NCI-H2081 (cell line): ENCODE results near the gene FAM185A.
"Not testable (repeated sequence)": the region's sequence is repeated elsewhere in the genome, so short reads cannot be mapped to it uniquely, and the experiment has no call there.

Experiments
- DNase-seq, 2 experiments: peaks; one replicate each; lab custom pipeline; 2025; lab: John Stamatoyannopoulos, UW

Gene FAM185A

GRCh38 chr7:102830197-102830596 lies 81.4 kb downstream of the FAM185A start:
- DNase-seq, result no peak

GRCh38 chr7:102832674-102833073 lies 83.9 kb downstream of the FAM185A start:
- DNase-seq, result no peak

DNA sequence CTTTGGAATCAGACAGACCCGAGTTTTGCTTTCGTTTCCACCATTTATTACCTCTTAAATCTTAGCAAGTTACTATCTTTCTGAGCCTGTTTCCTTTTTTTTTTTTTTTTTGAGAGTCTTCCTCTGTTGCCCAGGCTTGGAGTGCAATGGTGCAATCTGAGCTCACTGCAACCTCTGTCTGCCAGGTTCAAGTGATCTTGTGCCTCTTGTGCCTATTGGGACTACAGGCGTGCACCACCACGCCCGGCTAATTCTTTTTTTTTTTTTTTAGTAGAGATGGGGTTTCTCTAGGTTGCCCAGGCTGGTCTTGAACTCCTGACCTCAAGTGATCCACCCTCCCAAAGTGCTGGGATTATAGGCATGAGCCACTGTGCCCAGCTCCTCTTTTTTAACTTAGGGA lies 84.5 kb downstream of the FAM185A start:
- DNase-seq, result no peak

DNA sequence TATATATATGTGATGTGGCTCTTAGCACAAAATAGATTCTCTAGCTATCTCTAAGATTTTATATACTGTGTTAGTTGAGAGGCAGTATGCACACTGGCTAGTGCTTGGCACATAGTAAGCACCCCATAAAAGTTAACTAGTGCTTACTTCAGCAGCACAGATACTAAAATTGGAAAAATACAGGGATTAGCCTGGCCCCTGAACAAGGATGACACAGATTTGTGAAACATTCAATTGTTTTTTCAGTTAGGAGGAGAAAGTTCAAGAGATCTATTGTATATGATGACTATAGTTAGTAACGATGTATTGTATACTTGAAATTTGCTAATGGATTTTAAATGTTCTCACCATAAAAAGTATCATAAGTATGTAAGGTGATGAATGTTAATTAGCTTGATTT lies 85.7 kb downstream of the FAM185A start:
- no peak for DNase-seq

- no peak for DNase-seq
These were observed 86.2 kb downstream of the FAM185A start for GRCh38 chr7:102834999-102835398.

DNA sequence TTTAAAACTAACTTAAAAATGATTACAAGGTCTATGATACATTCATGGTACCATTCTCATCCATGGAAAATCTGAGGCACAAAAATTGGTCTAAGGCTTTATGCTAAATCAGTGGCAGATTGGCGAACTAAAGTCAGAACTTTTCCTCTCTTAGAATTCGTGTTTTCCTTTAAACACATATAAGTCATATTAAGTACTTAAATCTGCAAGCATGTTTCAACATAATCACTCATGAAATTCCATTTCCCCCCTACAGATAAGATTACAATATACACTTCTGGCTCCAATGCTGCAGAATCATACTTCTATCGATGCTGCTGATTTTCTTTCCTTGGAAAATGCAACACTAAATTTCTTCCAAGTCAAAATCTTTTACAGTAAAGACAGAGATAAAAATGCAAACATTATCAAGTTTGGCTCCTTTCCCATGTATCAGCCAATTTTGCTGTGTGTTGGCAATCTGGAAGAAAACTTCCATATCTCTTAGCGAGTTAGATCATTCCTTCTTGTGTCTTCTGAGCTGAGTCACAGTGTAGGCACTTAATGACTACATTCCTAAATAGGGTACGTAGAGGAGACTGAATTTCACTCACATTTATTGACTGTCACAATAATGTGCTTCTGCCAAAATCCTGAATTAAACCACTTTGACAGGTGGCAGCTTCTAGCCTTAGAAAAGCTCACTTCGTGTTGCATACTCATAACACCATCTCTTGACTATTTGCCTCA lies 87.6 kb downstream of the FAM185A start:
- DNase-seq, result no peak

- DNase-seq, result no peak
These were observed 88.2 kb downstream of the FAM185A start for GRCh38 chr7:102836977-102837376.

- DNase-seq, result no peak
These were observed 89.0 kb downstream of the FAM185A start for GRCh38 chr7:102837802-102838201.

DNA sequence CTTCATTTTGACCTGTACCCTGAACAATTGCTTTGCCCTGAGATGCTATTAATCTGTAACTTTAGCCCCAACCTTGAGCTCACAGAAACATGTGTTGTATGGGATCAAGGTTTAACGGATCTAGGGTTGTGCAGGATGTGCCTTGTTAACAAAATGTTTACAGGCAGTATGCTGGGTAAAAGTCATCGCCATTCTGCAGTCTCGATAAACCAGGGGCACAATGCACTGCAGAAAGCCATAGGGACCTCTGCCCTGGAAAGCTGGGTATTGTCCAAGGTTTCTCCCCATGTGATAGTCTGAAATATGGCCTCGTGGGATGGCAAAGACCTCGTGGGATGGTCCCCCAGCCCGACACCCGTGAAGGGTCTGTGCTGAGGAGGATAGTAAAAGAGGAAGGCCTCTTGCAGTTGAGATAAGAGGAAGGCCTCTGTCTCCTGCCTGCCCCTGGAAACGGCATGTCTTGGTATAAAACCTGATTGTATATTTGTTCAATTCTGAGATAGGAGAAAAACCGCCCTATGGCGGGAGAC lies 89.8 kb downstream of the FAM185A start:
- DNase-seq, result not testable (repeated sequence)

DNA sequence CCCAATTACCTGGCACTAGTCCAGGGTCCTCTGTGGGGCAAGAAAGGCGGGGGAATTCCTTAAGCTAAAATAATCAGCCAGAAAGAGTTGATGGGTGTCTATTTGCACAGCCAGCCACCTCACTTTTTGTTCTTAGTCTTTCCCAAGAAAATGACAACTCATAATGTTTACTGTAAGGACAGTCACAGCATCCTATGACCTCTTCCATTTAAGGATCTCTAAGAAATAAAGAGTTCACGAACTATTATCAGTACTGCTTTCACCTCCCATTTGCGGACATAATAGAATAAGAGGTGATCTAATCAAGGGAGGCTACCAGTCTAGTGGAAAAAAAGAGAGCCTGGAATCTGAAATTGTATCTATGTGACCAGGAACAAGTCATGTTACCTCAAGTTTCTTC lies 91.6 kb downstream of the FAM185A start:
- DNase-seq, result no peak

- DNase-seq, result no peak
These were observed 92.5 kb downstream of the FAM185A start for GRCh38 chr7:102841290-102841689.

GRCh38 chr7:102842284-102842683 lies 93.5 kb downstream of the FAM185A start:
- DNase-seq, result no peak

DNA sequence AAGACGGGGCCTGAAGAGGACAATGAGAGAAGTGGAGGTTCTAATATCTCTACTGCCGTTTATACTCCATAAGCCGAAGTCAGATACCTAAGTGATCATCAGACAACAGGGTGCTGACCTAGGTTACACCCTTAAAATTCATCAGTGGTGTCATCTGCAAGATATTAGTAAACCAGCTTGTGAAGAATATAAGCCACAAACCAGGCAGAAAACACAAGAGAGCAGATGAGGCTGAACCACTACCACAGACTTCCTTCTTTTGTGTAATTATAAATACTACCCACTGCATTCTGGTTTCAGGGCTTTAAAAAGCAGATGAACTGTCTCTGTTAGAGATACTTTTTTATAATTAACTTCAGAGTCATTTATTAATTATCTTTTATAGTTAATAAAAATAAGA lies 95.1 kb downstream of the FAM185A start:
- DNase-seq, result no peak

GRCh38 chr7:102845346-102845745 lies 96.5 kb downstream of the FAM185A start:
- no peak for DNase-seq

- no peak for DNase-seq
These were observed 100.3 kb downstream of the FAM185A start for GRCh38 chr7:102849079-102849478.

- DNase-seq, result no peak
These were observed 100.7 kb downstream of the FAM185A start for GRCh38 chr7:102849538-102849937.

DNA sequence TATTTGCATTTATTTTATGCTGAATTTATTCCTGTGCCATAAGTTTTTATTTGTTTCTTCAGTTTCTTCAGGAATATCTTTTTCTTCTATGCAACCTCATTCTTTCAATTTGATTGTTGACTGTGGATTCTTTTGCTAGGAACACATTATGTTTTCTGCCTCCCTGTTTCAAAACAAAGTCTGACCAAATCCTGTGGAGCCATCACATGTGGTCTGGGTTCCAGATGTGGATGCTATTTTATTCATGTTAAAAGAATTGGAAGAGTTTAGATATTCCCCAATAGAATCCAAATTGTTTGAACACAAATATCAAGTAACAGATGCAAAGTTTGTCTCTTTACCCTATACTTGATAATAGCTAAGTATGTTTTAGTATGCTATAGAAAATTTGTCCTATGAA lies 107.2 kb downstream of the FAM185A start:
- no peak for DNase-seq
